PC-9 (cell line): ENCODE data around the gene RGS6.

Experiments
- CTCF ChIP-seq: fragments of 200-600 bp; sonication (generic); conservative IDR thresholded peaks from 2 replicates; pipeline ENCODE4 v1.6.1; 2017; ENCODE audit warnings: mixed run types, antibody characterized with exemption, mild to moderate bottlenecking, moderate library complexity
- EZH2 ChIP-seq: fragments of 200-600 bp; sonication (generic); IDR thresholded peaks from 2 replicates; pipeline ENCODE4 v1.8.0; 2017; ENCODE audit warnings: antibody characterized with exemption, low read depth

- TF ChIP-seq CTCF: no peak
- TF ChIP-seq EZH2: no peak
Observed at GRCh38 chr14:72485695-72486094, 553.5 kb downstream of the RGS6 start.
